ENCODE measurements around the gene FXYD5. TPM values are rescaled to one million over a fixed set of nuclear protein-coding genes. Genes with fewer than 3 reads are reported as not detected.

Gene FXYD5
- total RNA-seq (10.5 and 19.8 TPM in 2 replicates), polyA plus RNA-seq (100 and 187 TPM in 2 replicates), polyA minus RNA-seq (ENCODE audit: low replicate concordance) (285 and 365 TPM in 2 replicates)
- polyA plus RNA-seq (2012) = 155 and 295 TPM in 2 replicates

- H2AFZ ChIP-seq (ENCODE audit: low read length) = peak within 1 kb of the TSS; percentile 87
- H3K9ac ChIP-seq (ENCODE audit: insufficient read depth, low read length) = peak within 1 kb of the TSS; percentile 68
- H3K27me3 ChIP-seq (ENCODE audit: control insufficient read depth, insufficient read depth, low read length) = no peaks in the 10 kb centered on the region
- peaks cover 22% of the 10 kb centered on the region for H3K79me2 ChIP-seq (ENCODE audit: control insufficient read depth, insufficient read depth, low read length)
- peaks cover 2% of the 10 kb centered on the region for H3K4me1 ChIP-seq (ENCODE audit: control insufficient read depth, extremely low read depth, insufficient read depth, low read length)
- peak within 1 kb of the TSS; percentile 69 to 90 (median 86) for H3K4me3 ChIP-seq (replicated peaks in 1 of 4; ENCODE audit: control extremely low read depth in 1 of 4, insufficient read depth in 1 of 4, low read depth in 3 of 4, low read length in 4 of 4)
- H3K4me2 ChIP-seq (ENCODE audit: extremely low read depth, insufficient read depth, low read length) = peak within 1 kb of the TSS; percentile 92
- TF ChIP-seq CTCF (conservative IDR thresholded peaks at IDR 0.05 in 1 of 2, IDR thresholded peaks at IDR 0.05 in 1 of 2; ENCODE audit: low read depth in 1 of 2, low read length in 2 of 2) (no peak), EZH2 (IDR thresholded peaks at IDR 0.05; ENCODE audit: low read length, missing control alignments) (no peak)
- no peaks in the 10 kb centered on the region for H4K20me1 ChIP-seq (ENCODE audit: control insufficient read depth, extremely low read depth, insufficient read depth, low read length)
- peaks cover 8% of the 10 kb centered on the region for H3K36me3 ChIP-seq (ENCODE audit: control insufficient read depth, insufficient read depth, low read length)
- no peaks in the 10 kb centered on the region for H3K9me3 ChIP-seq (ENCODE audit: control insufficient read depth, insufficient read depth, low read depth, low read length)
- H3K27ac ChIP-seq (ENCODE audit: insufficient read depth, low read length) = peak within 1 kb of the TSS; percentile 92
- DNase-seq (ENCODE audit: low read depth in 2 of 2) = peak; percentile 69 to 81
Observed at GRCh38 chr19:35154525-35155406, at the start of gene FXYD5. Gene FXYD5, plus strand, starts transcription at chr19:35154735. Its CDS starts 816 bp downstream, at chr19:35155551.

DNA sequence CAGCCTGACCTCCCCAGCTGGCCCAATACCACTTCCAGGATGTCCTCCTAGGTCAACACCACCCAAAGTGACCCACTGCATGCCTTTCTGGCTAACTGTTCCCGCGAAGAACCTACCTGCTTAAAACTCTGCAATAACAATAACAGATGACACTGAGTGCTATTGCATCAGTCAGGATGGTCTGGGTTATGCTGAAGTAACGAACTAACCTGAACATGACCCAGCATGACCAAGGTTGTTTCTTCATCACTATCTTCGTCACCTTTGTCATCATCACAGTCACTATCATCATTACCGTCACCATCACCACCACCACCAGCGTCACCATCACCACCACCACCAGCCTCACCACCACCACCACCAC, 49.5 kb upstream of the FXYD5 start:
- DNase-seq (ENCODE audit: low read depth in 2 of 2) = no peak
- Histone ChIP-seq H3K9ac (ENCODE audit: insufficient read depth, low read length) (no peak overlapping the region), H3K4me2 (ENCODE audit: extremely low read depth, insufficient read depth, low read length) (no peak overlapping the region), H3K36me3 (ENCODE audit: control insufficient read depth, insufficient read depth, low read length) (no peaks in the 10 kb centered on the region), H3K9me3 (ENCODE audit: control insufficient read depth, insufficient read depth, low read depth, low read length) (no peaks in the 10 kb centered on the region), H2AFZ (ENCODE audit: low read length) (no peak overlapping the region), H3K79me2 (ENCODE audit: control insufficient read depth, insufficient read depth, low read length) (no peaks in the 10 kb centered on the region), H3K27ac (ENCODE audit: insufficient read depth, low read length) (no peak overlapping the region), H4K20me1 (ENCODE audit: control insufficient read depth, extremely low read depth, insufficient read depth, low read length) (no peaks in the 10 kb centered on the region), H3K27me3 (ENCODE audit: control insufficient read depth, insufficient read depth, low read length) (no peaks in the 10 kb centered on the region), H3K4me3 (replicated peaks in 1 of 4; ENCODE audit: control extremely low read depth in 1 of 4, insufficient read depth in 1 of 4, low read depth in 3 of 4, low read length in 4 of 4) (no peak overlapping the region), H3K4me1 (ENCODE audit: control insufficient read depth, extremely low read depth, insufficient read depth, low read length) (no peaks in the 10 kb centered on the region)
- TF ChIP-seq EZH2 (IDR thresholded peaks at IDR 0.05; ENCODE audit: low read length, missing control alignments) (no peak), CTCF (conservative IDR thresholded peaks at IDR 0.05 in 1 of 2, IDR thresholded peaks at IDR 0.05 in 1 of 2; ENCODE audit: low read depth in 1 of 2, low read length in 2 of 2) (no peak)

DNA sequence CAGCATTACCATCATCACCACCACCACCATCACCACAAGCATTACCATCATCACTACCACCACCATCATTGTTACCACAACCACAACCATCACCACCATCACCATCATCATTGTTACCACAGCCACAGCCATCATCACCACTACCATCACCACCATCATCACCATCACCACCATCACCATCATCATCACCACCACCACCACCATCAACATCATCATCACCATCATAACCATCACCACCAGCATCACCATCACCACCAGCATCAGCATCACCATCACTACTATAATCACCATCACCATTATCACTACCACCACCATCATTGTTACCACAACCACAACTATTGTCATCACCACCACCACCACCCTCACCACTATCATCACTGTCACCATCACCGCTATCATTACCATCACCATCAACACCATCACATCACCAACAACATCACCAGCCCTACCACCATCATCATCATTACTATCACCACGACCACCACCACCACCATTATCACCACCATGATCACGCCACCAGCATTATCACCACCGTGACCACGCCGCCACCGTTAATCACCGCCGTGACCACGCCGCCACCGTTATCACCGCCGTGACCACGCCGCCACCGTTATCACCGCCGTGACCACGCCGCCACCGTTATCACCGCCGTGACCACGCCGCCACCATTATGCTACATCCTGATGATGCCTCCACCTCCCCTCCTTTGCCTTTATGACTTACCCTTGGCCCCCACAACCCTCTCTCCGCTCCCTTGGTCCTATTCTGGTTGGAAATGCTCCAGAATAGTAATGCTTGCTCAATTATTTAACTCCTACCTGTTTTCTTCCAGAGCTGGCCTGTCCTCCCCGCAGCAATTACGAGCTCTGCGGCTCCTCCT, 48.9 kb upstream of the FXYD5 start:
- no peak overlapping the region for H3K4me2 ChIP-seq (ENCODE audit: extremely low read depth, insufficient read depth, low read length)
- no peak overlapping the region for H2AFZ ChIP-seq (ENCODE audit: low read length)
- H3K9ac ChIP-seq (ENCODE audit: insufficient read depth, low read length) = no peak overlapping the region
- no peak for DNase-seq (ENCODE audit: low read depth in 2 of 2)
- no peaks in the 10 kb centered on the region for H3K9me3 ChIP-seq (ENCODE audit: control insufficient read depth, insufficient read depth, low read depth, low read length)
- H4K20me1 ChIP-seq (ENCODE audit: control insufficient read depth, extremely low read depth, insufficient read depth, low read length) = no peaks in the 10 kb centered on the region
- H3K79me2 ChIP-seq (ENCODE audit: control insufficient read depth, insufficient read depth, low read length) = no peaks in the 10 kb centered on the region
- H3K4me3 ChIP-seq (replicated peaks in 1 of 4; ENCODE audit: control extremely low read depth in 1 of 4, insufficient read depth in 1 of 4, low read depth in 3 of 4, low read length in 4 of 4) = no peak overlapping the region
- no peak for TF ChIP-seq EZH2 (IDR thresholded peaks at IDR 0.05; ENCODE audit: low read length, missing control alignments)
- no peak for TF ChIP-seq CTCF (conservative IDR thresholded peaks at IDR 0.05 in 1 of 2, IDR thresholded peaks at IDR 0.05 in 1 of 2; ENCODE audit: low read depth in 1 of 2, low read length in 2 of 2)
- no peaks in the 10 kb centered on the region for H3K36me3 ChIP-seq (ENCODE audit: control insufficient read depth, insufficient read depth, low read length)
- no peaks in the 10 kb centered on the region for H3K27me3 ChIP-seq (ENCODE audit: control insufficient read depth, insufficient read depth, low read length)
- H3K27ac ChIP-seq (ENCODE audit: insufficient read depth, low read length) = no peak overlapping the region
- no peaks in the 10 kb centered on the region for H3K4me1 ChIP-seq (ENCODE audit: control insufficient read depth, extremely low read depth, insufficient read depth, low read length)

All from fibroblast of lung (primary cell).